ENCODE data around the gene CD2AP. TPM values are rescaled to one million over a fixed set of nuclear protein-coding genes. Genes with fewer than 3 reads are reported as not detected.

CD2AP gene
- total RNA-seq, 1 experiment from 2014 or later = 43.8 TPM

DNA sequence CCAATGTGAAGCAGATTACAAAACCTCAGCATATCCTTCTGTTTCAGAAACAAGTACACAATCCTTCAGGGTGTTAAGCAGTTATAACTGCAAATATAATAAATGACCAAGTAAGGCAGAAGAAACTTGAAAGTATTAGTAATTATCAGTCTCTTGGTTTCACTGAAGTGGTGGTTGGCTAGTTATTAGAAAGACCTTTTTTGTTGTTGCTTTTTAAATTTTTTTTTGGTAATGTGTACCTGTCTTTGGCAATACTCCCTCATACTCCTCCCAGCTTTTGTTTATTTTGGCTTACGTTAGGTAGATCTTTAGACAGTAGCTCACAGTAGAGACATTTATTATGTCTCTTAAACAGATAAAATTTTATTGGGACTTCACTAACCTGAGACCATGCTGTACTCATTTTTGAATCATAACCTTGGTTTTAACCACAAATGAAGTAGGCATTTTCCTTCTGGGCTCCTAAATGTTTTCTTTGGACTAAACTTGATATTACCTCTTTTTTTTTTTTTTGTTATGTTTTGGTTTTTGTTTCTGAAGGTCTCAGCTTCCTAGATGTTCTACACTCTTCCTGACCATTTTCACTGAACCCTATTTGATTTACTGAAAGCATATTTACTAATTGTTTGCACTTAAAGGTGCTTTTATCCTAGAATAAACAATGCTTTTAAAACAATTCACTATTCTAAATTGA, 6.4 kb downstream of the CD2AP start:
- no peaks in the 10 kb centered on the region for H3K36me3 ChIP-seq (ENCODE audit: control insufficient read depth in 1 of 2, insufficient read depth in 2 of 2, low read length in 2 of 2)
- CTCF ChIA-PET = no interaction called here
- intact Hi-C loops (cut with micrococcal nuclease) = no loop called here
- H3K79me2 ChIP-seq (ENCODE audit: insufficient read depth, low read length) = peaks cover 99% of the 10 kb centered on the region
- TF ChIP-seq EZH2 (IDR thresholded peaks at IDR 0.05) = no peak
- TF ChIP-seq, protein P1, sequence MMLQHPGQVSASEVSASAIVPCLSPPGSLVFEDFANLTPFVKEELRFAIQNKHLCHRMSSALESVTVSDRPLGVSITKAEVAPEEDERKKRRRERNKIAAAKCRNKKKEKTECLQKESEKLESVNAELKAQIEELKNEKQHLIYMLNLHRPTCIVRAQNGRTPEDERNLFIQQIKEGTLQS (IDR thresholded peaks at IDR 0.05) = no peak
- TF ChIP-seq, protein P2, sequence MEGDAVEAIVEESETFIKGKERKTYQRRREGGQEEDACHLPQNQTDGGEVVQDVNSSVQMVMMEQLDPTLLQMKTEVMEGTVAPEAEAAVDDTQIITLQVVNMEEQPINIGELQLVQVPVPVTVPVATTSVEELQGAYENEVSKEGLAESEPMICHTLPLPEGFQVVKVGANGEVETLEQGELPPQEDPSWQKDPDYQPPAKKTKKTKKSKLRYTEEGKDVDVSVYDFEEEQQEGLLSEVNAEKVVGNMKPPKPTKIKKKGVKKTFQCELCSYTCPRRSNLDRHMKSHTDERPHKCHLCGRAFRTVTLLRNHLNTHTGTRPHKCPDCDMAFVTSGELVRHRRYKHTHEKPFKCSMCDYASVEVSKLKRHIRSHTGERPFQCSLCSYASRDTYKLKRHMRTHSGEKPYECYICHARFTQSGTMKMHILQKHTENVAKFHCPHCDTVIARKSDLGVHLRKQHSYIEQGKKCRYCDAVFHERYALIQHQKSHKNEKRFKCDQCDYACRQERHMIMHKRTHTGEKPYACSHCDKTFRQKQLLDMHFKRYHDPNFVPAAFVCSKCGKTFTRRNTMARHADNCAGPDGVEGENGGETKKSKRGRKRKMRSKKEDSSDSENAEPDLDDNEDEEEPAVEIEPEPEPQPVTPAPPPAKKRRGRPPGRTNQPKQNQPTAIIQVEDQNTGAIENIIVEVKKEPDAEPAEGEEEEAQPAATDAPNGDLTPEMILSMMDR (IDR thresholded peaks at IDR 0.05 in 2 of 3, conservative IDR thresholded peaks at IDR 0.05 in 1 of 3; ENCODE audit: borderline replicate concordance in 1 of 3, insufficient read depth in 1 of 3, low read depth in 2 of 3, low read length in 2 of 3) = no peak
- TF ChIP-seq SIN3A (IDR thresholded peaks at IDR 0.05; ENCODE audit: low read depth) = no peak
- TF ChIP-seq, protein P3, sequence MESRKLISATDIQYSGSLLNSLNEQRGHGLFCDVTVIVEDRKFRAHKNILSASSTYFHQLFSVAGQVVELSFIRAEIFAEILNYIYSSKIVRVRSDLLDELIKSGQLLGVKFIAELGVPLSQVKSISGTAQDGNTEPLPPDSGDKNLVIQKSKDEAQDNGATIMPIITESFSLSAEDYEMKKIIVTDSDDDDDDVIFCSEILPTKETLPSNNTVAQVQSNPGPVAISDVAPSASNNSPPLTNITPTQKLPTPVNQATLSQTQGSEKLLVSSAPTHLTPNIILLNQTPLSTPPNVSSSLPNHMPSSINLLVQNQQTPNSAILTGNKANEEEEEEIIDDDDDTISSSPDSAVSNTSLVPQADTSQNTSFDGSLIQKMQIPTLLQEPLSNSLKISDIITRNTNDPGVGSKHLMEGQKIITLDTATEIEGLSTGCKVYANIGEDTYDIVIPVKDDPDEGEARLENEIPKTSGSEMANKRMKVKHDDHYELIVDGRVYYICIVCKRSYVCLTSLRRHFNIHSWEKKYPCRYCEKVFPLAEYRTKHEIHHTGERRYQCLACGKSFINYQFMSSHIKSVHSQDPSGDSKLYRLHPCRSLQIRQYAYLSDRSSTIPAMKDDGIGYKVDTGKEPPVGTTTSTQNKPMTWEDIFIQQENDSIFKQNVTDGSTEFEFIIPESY (IDR thresholded peaks at IDR 0.05; ENCODE audit: extremely low read depth, insufficient replicate concordance, low read length) = no peak
- 0 out of 2 replicates have a peak, but pooled peaks have one; percentile 15 for TF ChIP-seq CEBPB (IDR thresholded peaks at IDR 0.05; ENCODE audit: low read depth)
- no peak for TF ChIP-seq POLR2AphosphoS5 (IDR thresholded peaks at IDR 0.05; ENCODE audit: low read depth, low read length)
- TF ChIP-seq, protein P4, sequence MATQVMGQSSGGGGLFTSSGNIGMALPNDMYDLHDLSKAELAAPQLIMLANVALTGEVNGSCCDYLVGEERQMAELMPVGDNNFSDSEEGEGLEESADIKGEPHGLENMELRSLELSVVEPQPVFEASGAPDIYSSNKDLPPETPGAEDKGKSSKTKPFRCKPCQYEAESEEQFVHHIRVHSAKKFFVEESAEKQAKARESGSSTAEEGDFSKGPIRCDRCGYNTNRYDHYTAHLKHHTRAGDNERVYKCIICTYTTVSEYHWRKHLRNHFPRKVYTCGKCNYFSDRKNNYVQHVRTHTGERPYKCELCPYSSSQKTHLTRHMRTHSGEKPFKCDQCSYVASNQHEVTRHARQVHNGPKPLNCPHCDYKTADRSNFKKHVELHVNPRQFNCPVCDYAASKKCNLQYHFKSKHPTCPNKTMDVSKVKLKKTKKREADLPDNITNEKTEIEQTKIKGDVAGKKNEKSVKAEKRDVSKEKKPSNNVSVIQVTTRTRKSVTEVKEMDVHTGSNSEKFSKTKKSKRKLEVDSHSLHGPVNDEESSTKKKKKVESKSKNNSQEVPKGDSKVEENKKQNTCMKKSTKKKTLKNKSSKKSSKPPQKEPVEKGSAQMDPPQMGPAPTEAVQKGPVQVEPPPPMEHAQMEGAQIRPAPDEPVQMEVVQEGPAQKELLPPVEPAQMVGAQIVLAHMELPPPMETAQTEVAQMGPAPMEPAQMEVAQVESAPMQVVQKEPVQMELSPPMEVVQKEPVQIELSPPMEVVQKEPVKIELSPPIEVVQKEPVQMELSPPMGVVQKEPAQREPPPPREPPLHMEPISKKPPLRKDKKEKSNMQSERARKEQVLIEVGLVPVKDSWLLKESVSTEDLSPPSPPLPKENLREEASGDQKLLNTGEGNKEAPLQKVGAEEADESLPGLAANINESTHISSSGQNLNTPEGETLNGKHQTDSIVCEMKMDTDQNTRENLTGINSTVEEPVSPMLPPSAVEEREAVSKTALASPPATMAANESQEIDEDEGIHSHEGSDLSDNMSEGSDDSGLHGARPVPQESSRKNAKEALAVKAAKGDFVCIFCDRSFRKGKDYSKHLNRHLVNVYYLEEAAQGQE (IDR thresholded peaks at IDR 0.05; ENCODE audit: low read depth) = no peak
- no peak for TF ChIP-seq CBX3 (IDR thresholded peaks at IDR 0.05; ENCODE audit: low read depth)
- H3K9ac ChIP-seq (ENCODE audit: low read length) = no peak overlapping the region
- no peak overlapping the region for H2AFZ ChIP-seq (ENCODE audit: low read depth, low read length, poor library complexity, severe bottlenecking)
- H3K4me2 ChIP-seq (ENCODE audit: low read length) = peak overlapping the region; percentile 10
- H3K4me1 ChIP-seq (ENCODE audit: control insufficient read depth in 1 of 2, insufficient read depth in 2 of 2, low read length in 2 of 2) = peaks cover 37 to 39% of the 10 kb centered on the region in 2 experiments
- no peaks in the 10 kb centered on the region for H3K9me2 ChIP-seq (ENCODE audit: insufficient read depth)
- H3K27ac ChIP-seq (ENCODE audit: low read depth, low read length) = peak overlapping the region; percentile 46; the same call in 1 of the 2 replicates
- H4K20me1 ChIP-seq (ENCODE audit: insufficient read depth) = peaks cover 19% of the 10 kb centered on the region; the same call in 1 of the 2 replicates
- DNase-seq (ENCODE audit: low read depth, low spot score) (no peak), ATAC-seq (peak; percentile 28; the same call in 1 of the 2 replicates)
- RAD21 ChIA-PET (ENCODE audit: low non-redundant PET in 1 of 2, low total read pairs in 2 of 2, uncharacterized antibody in 2 of 2, unreplicated experiment in 2 of 2) = no interaction called here
- H3K4me3 ChIP-seq (replicated peaks in 1 of 2; ENCODE audit: low read depth in 1 of 2, low read length in 2 of 2) = no peak overlapping the region
- POLR2A ChIA-PET = interaction anchor here (0.7 kb wide), 1 partner anchor 1309 kb away, joined by 3 read pairs; no protein-coding TSS in a partner anchor
- no peaks in the 10 kb centered on the region for H3K9me3 ChIP-seq (ENCODE audit: control insufficient read depth in 1 of 2, insufficient read depth in 1 of 2, low read depth in 1 of 2, low read length in 2 of 2)
- no TSS peak for BruUV-seq (replicated peaks)
- H3K27me3 ChIP-seq (ENCODE audit: insufficient read depth, low read length) = no peaks in the 10 kb centered on the region
